Putamen (tissue), 1 donor: Measurements from ENCODE around the gene PPFIA3.
"Not testable (repeated sequence)": the region's sequence is repeated elsewhere in the genome, so short reads cannot be mapped to it uniquely, and the experiment has no call there.

Experiments used
- DNase-seq: peaks from one replicate; pipeline ENCODE4 v3.0.0-alpha.2; 2016; ENCODE audit warnings: low spot score

PPFIA3 gene

DNA sequence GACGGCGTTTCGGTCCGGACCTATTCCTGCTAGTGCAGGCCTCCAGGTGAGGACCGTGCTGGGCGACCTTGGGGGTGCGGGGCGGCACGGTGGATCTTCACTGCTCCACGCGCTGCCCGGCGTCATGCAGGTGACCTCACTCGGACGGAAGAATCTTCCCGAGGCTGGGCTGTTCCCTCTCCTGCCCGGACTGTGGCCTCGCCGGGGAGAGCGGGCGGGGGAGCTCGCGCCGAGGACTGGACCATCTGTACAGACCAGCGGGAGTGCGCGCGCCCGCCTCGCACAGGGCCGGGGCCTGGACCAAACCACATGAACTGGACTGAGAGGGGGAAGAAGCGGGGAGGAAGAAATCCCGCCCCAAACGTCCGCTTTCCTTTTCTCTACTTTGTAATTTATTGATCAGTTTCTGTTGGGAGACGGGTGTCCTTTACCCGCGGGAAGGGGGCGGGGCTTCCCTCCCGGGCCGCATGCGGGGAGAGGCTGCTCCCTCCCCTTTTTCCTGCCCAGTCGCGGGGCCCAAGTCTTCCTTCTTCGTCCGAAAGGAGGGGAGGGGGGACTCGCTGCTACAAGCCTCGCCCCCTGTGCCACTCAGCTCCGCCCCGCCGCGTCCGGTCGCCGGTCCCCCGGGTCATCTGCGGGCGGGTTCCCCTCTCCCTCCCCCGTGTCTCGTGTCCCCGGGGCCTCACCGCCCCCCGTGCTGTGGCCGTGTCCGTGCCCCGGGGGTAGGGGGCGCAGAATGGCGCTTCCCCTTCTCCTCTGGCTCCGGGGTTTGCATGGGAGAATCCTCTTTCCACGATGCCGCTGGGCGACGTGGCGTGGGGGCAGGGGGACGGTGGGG lies 31.0 kb downstream of the PPFIA3 start:
- DNase-seq = peak; percentile 71

DNA sequence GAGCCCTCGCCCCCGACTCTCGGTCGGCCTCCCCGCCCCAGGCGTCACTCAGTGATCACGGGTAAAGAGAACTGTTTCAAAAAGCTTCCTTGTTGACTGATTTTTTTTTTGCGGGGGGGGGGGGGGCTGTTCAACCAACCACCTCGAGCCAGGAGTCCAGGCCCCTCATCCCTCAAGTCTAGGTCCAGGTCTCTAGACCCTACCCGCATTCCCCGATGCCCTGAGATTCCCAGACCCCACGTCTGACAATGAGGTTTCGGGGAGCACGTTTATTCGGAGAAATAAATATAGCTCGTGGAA lies 31.6 kb downstream of the PPFIA3 start:
- DNase-seq = no peak

DNA sequence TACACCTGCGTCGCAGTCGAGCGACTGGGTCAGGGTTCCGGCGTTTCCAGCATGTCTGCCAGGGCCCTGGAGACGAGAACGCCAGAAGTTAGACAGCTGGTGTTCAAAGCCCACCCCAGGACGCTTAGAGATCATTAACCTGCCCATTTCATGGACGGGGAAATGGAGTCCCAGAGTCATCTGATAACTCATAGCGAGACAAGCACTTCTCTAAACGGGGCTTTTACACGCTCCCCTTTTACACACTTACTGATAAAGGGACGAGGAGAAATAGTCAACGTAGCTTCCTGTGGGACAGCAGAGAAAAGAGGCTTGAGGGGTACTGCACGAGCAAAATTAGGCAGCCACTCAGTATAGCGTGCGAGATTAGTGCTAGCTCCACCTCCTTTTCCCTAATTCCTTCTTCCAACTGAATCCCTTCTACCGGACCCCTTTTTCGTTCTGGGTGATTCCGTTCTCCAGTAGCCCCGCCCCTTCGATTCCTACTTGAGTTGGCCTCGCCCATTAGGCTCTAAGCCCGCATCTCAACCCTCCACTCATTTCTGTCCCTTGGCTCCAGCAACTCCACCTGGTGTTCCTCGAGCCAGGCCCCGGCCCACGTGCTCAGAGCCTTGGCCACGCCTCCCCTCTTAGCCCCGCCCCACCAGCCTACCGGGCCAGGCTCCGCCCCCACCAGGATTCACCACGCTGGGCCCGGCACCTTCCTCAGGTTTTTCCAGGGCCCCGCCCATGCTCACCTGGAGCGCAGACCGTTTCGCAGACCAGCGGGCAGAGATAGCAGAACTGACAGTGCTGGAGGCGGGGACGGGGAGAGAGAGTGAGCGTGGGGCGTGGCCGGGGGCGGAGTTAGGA lies 32.1 kb downstream of the PPFIA3 start:
- no peak for DNase-seq

DNA sequence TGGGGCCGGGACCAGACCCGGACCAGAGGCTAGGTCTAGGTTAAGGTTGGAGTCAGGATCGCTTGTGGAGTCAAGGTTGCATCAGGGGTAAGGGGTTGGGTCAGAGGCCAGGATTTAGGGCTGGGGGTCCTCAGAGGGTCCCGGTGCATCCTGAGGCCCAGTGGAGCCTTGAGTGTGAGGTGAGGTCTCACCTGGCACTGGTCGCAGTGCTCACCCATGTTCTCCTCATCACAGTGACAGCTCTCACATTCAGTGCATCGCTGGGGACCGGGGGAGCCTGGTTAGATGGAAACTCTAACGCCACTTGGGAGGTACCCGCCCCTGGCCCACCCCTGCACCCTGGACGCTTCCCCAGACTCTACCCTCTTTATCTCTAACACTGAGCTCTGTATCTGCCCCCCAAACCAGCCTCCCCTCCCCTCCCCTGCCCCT lies 32.8 kb downstream of the PPFIA3 start:
- DNase-seq = no peak

DNA sequence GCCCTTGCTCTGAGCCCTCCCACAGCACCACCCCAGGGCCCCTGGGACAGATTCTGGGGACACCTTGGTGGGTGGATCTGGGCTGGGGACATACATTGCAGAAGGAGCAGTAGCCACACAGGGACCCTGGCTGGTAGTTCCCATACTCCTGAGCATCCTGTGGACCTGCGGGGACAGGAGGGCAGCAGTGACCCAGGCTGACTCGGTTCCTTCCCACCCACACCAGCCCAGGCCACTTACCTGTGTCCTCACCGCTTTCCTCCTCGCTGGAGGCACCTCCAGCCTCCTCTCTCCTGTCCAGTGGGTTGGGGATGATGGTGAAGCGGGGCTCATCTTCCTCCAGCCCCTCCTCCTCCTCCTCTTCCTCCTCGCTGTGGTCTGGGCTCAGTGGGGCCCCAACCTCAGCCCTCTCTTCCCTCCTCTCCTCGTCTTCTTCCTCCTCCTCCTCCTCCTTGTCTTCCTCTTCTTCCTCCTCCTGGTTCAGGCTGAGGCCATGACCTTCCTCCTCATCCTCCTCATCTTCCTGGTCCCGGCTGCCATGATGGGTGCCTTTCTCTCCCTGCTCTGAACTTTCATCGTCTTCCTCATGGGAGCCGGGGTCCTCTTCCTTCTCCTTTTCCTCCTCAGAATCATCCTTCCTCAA lies 33.9 kb downstream of the PPFIA3 start:
- no peak for DNase-seq

DNA sequence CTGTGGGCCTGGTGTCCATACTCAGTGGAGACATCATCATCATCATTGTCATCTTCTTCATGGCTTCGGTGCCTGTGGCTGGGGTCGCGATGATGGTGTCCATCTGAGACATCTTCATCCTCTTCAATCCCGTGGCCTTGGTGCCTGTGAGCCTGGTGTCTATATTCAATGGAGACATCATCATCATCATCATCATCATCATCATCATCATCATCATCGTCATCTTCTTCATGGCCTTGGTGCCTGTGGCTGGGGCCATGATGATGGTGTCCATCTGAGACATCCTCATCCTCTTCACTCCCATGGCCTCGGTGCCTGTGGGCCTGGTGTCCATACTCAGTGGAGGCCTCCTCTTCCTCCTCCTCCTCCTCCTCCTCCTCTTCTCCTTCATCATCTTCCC lies 34.9 kb downstream of the PPFIA3 start:
- DNase-seq = no peak

DNA sequence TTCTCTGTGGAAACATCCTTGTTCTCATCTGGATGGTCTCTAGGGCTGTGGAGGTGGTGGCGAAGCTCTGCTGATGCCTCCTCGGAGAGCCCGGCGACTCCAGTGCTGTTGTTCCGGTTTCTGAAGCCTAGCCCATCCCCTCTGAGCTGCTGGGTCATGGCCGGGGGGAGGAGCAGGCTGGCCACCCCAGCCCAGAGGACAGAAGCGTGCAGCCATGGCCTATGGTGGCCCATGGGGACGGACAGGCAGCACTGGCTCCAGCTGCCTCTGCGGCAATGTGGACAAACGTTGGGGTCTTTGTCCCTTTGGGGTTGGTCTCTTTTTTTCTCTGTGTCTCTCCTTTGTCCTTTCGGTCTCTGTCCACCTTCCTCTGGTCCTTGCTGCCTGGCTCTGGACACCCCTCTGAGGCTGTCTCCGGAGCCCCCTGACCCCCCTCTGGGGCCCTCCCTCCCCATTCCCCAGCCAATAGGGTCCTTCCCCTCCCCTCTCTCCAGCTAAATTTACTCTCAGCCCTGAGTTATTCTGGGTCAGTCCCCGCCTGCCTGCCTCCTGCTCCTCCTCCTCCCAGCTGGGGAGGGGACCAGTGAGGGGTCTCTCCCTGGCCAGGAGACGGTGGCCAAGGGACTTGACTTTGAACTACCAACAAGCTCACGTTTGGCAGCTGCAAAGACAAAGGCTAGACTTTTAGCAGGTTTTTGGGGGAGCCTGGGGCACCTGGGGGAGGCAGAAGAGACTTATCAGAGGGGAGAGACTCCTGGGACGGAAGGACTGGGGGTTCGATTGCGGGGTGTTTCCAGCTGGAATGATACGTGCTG lies 35.9 kb downstream of the PPFIA3 start, which contains the start of gene HRC:
TSS of gene HRC (minus strand) at position 392 of the 815 bp plus-strand sequence. CDS start at position 233, 159 bp downstream.
- DNase-seq = no peak

DNA sequence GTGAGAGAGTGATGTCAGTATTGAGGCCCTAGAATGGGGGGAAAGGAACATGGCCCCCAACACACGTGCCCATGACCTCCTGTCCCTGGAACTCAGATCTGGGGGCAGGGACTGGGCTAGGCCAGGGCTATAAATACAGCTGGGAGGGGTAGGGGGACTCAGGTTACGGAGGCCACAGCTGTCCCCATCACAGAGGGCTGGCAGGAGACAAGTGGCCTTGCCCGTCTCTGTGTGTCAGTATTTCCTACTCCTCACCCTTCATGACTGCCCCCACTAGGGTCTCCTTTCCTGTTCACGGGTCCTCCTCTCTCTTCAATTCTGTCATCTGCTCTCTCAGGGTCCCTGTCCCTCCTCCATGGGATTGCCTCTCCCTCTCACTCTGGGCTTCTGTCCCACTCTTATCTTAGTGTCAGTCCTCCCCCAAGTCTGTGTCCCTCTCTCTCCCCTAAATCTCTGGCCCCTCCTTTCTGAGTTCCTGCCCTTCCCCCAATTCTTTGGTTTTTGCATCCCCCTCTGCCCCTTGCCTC lies 36.5 kb downstream of the PPFIA3 start:
- DNase-seq = no peak

DNA sequence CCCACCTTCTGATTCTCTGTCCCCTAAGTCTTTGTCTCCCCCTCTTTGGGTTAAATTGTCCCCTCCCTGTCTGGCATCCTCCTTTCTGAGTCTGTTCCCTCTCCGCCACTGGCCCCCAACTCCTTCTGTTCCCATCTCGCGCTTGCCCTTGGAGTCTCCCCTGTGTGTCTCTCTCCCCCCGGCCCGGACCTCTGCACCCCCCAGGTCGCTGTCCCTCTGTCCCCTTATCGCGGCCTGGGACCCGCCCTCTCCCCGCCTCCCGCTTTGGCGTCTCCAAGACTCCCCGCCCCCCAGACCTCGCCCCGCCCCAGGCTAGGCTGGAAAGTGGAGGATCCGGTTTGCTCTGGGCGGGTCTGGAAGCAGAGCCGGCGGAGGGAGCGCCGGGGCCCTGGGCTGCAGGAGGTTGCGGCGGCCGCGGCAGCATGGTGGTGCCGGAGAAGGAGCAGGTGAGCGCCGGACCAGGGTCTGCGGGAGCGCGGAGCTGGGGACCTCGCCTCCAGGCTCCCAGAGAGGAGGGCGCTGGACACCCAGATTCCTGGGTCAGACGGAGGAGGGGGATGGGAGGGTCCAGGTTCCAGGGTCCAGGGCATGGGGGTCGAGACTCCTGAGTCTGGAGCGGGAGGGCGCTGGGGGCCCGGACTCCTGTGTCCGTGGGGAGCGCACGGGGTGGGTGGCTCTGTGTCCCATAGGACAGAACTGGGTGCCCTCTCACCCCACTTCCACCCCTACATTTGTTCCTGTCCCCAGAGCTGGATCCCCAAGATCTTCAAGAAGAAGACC lies 38.3 kb downstream of the PPFIA3 start, which contains the start of gene TRPM4:
TSS of gene TRPM4 (plus strand) at position 348 of the 780 bp plus-strand sequence. CDS start at position 423, 75 bp downstream.
- peak; percentile 60 for DNase-seq

DNA sequence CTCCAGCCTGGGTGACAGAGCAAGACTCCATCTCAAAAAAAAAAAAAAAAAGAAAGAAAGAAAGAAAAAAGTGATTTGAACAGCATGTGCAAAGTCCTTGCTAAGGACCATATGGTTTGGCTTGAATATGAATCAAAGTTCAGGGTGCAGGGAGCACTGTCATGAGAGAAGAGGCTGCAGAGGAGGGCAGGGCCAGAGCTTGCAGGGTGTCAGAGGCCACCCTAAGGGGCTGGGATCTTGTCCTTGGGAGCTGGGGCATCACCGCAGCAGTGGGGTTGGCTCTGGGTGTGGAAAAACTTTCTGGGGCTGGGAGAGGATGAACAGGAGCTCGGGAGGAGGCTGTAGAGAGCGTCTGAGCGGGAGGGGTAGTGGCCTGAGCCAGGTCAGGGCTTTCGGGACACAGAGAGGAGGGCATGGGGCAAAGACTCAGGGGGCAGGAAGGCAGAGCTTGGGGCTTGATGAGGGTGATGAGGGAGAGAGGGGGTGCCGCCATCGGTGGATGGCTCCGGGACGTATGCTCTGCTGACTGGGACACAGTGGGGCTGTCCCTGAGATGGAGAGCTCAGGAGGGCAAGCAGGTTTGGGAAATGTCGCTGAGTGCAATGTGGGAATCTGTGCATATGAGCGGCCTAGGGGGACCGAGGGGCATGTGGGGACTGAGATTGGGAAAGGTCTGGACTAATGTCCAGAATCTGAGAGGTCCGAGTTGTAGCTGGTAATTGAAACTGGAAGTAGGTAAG lies 41.3 kb downstream of the PPFIA3 start:
- no peak for DNase-seq

DNA sequence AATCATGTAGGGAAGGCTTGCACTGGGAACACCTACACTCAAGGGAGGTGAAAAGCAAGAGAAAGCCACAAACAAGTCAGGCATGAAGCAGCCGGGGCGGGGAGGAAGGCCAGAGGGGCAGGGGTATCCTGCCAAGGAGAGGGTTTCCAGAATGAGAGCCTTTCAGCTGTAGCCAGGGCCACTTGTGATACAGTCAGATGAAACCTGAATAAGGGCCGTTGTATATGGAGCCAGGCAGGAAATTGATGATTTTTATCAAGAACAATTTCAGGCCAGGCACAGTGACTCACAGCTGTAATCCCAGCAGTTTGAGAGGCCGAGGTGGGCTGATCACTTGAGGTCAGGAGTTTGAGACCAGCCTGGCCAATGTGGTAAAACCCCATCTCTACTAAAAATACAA lies 42.6 kb downstream of the PPFIA3 start:
- DNase-seq = no peak

DNA sequence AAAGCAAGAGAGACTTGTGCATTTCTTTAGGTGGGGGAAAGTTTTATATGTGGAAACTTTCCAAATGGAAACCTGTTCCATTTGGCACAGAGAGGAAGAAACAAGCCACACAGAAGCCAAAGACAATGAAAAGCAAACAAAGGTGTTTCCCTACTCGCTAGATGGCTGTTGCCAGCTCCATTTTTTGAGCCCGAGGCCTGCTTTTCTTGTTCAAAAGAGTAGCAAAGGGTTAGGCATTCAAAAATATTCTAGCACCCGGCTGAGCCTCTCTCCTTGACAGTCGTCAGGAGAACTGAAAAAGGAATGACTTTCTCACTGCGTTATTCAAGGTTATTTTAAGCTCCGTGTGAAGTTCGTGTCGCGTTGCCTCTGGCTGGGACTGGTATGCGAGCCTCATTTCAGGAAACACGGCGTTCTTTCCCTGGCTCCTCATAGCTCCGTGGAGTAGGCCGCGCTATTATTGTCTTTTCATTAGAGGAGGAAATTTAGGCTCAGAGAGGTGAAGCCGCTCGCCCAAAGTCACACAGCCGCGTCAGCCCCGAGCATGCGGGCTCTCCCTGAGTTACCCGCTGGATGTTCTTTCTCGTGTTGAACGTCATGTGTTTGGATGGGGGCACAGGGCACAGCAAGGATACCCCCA lies 45.9 kb downstream of the PPFIA3 start:
- DNase-seq = no peak

DNA sequence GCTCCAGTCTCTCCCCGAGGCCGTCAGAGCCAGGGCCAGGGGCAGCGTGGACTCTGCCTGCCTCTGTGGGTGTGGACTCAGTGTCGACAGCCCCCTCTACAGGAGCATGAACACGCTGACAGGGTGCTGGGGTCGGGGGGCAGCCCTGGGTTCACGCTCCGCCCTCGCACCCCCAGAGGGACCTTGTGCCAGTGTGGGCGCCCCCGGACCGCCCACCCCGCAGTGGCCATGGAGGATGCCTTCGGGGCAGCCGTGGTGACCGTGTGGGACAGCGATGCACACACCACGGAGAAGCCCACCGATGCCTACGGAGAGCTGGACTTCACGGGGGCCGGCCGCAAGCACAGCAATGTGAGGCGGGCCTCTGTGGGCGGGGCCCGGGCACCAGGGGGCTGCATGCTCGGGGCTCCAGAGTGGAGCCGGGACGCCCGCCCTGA lies 46.5 kb downstream of the PPFIA3 start:
- no peak for DNase-seq

DNA sequence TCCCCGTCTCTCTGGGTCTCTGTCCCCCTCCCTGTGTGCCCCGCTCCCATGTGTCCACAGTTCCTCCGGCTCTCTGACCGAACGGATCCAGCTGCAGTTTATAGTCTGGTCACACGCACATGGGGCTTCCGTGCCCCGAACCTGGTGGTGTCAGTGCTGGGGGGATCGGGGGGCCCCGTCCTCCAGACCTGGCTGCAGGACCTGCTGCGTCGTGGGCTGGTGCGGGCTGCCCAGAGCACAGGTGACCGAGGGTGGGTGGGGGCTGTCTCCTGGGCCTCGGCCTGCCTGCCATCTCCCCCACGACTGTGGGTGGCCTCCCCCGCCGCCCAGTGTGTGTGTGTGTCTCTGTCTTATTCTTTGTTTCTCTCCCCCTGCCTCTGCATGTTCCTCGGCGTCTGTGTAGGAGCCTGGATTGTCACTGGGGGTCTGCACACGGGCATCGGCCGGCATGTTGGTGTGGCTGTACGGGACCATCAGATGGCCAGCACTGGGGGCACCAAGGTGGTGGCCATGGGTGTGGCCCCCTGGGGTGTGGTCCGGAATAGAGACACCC lies 48.6 kb downstream of the PPFIA3 start:
- DNase-seq = no peak

DNA sequence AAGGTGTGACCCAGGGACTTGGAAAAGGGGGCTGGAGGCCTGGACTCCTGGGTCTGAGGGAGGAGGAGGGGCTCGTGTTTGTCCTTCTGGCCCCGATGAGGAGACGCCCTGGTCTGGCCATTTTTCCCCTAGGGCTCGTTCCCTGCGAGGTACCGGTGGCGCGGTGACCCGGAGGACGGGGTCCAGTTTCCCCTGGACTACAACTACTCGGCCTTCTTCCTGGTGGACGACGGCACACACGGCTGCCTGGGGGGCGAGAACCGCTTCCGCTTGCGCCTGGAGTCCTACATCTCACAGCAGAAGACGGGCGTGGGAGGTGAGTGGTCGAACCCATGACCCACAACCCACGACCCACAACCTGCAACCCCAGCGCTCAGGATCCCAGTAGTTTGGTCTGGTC lies 49.1 kb downstream of the PPFIA3 start:
- DNase-seq = no peak

DNA sequence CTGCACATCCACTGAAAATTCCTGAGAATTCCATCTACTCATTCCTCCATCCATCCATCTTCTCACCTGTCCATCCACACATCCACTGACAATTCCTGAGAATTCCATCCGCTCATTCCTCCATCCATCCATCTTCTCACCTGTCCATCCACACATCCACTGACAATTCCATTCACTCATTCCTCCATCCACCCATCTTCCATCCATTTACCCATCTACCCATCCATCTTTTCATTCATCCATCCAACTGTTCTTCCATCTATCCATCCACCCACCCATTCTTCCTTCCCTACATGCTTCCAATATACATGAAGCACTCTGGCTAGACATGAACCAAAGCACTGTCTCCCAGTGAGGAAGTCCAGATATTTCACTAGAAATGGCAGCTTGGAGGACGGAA lies 53.9 kb downstream of the PPFIA3 start:
- no peak for DNase-seq

DNA sequence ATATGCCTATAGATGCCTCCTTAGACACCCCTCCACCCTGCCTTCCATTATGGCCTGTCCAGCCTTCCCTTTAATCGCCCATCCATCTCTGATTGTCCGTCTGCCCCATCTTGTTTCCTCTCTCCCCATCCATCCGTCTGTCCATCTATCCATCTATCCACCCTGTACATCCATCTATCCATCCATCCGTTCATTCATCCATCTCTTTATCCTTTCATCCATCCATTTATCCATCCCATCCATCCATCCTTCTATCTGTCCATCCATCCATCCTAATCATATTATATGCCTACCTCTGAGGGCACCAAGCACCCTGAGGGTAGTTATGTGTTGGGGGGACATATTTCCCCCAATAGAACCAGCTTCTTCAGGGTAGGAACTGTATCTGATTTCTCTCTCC lies 61.3 kb downstream of the PPFIA3 start:
- DNase-seq = no peak

DNA sequence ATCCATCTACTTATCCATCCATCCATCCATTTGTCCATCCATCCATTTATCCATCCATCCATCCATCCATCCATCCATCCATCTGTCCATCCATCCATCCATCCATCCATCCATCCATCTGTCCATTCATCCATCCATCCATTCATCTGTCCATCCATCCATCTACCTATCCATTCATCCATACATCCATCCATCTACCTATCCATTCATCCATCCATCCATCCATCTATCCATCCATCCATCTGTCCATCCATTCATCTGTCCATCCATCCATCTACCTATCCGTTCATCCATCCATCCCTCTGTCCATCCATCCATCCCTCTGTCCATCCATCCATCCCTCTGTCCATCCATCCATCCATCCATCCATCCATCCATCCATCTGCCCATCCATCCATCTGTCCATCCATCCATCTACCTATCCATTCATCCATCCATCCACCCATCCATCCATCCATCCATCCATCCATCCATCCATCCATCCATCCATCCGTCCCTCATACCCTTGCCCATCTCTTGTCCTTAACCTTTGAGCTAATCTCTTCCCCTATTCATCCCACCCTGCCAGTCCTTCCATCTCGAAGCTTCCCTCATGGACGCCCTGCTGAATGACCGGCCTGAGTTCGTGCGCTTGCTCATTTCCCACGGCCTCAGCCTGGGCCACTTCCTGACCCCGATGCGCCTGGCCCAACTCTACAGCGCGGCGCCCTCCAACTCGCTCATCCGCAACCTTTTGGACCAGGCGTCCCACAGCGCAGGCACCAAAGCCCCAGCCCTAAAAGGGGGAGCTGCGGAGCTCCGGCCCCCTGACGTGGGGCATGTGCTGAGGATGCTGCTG lies 62.9 kb downstream of the PPFIA3 start:
- DNase-seq = not testable (repeated sequence)
